GM19395 (cell line): Measurements from ENCODE around the gene PHACTR1.

Experiments
- ATAC-seq: cut with Tn5 transposase; IDR thresholded peaks from one replicate; pipeline ENCODE4 v1.9.1; 2021; ENCODE audit warnings: mild to moderate bottlenecking, moderate library complexity; ENCODE audit not compliant: unreplicated experiment

Gene PHACTR1

DNA sequence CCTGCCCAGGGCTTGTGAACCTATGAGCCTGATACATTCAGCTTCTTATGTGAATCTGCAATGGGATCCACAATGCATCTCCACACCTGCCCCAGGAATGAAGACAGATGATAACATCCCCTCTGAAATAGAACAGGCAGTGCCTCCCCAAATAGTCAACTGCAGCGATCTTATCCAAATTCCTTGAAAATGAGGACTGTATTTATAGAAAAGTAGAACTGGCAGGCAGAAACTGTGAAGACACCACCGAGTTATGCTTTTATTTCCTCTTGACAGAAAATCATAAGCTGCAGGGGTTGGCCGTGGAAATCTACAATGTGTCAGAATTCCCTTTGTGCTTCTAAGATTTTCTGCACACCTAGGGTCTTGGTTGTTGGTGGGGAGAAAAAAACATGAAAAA lies 341.5 kb downstream of the PHACTR1 start:
- no peak for ATAC-seq

DNA sequence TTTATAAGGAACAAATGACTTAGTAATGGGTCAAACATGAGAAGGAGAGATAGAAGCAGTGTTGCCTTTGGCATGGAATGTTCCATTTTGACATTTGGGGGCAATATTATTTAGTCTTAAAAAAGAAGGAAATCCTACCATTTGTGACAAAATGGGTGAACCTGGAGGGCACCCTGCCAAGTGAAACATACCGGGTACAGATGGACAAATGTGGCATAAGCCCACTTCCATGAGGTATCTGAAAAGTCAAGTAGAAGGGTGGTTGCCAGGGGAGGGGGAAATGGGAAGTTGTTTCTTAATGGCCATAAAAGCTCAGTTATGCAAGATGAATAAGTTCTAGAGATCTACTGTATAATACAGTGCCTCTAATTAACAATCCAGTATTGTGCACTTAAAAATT lies 342.5 kb downstream of the PHACTR1 start:
- ATAC-seq, result no peak

DNA sequence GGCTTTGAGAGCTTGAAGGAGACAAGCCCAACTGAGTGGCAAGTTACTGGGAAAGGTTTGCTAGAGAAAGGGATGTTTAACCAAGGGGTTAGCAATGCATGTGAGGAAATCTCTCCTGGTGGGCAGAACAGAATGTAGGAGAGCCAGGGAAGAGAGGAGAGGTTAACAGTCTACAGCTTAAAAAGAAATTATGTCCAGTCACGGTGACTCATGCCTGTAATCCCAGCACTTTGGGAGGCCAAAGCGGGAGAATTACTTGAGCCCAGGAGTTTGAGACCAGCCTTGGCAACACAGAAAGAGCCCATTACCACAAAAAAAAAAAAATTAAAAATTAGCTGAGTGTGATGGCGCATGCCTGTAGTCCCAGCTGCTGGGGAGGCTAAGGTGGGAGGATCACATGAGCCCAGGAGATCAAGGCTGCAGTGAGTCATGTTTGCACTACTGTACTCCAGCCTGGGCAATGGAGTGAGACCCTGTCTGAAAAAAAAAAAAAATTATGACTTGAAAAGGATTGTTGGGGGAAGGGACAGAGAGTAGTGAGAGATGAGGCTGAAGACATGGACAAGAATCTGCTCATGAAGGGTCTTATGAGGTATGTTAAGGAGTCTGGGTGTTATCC lies 346.8 kb downstream of the PHACTR1 start:
- no peak for ATAC-seq

DNA sequence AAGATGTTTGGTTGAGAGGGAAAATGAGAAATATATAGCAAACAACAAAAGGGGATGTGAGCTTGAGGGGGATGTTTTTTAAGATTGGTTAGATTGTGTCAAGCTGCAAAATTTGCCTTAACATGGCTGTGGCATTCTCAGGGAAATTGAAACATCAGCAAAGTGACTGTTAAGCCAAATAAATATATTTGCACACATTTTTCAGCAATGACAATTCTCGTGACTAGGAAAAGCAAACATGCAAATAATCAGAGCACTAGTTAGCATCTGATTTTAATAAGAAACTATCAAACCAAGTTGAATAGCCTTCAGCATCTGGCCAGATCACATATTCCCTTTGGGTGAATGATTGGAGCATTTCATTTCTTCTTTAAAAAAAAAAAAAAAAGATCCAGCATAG lies 349.0 kb downstream of the PHACTR1 start:
- ATAC-seq, result no peak

DNA sequence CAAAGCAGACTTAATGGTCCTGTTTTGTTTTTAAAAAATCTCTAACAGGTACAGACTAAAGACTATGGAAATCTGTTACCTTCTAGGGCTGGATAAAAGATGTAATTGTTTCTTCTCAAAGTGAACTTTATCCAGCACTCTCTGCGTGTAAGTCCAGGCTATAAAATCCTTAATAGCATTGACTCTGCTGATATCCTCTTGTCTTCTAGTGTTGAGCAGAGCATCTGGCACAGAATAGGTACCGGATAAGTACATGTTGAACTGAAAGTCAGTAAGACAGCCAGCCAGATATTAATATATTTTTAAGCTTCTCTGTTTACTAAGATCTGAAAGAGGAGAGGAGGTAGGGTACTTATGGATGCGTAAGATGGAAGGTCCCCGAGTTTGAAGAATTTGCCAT lies 349.5 kb downstream of the PHACTR1 start:
- no peak for ATAC-seq

DNA sequence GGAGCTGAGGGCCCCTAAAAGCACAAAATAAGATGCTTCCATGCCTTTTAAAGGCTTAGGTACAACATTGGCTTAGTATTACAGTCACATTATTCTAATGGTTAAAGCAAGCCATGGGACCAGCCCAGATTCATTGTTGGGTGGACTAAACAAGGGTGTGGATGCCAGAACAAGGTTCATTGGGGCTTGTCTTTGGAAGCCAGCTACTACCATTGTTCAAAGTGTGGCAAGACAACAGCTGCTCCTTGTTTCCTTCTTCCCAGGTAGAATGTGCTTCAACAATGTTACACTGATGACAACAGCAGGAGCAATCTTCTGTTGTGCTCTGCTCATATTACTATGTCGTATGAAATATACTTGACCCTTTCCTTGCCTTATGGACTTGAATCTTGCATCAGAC lies 350.3 kb downstream of the PHACTR1 start:
- ATAC-seq, result no peak

DNA sequence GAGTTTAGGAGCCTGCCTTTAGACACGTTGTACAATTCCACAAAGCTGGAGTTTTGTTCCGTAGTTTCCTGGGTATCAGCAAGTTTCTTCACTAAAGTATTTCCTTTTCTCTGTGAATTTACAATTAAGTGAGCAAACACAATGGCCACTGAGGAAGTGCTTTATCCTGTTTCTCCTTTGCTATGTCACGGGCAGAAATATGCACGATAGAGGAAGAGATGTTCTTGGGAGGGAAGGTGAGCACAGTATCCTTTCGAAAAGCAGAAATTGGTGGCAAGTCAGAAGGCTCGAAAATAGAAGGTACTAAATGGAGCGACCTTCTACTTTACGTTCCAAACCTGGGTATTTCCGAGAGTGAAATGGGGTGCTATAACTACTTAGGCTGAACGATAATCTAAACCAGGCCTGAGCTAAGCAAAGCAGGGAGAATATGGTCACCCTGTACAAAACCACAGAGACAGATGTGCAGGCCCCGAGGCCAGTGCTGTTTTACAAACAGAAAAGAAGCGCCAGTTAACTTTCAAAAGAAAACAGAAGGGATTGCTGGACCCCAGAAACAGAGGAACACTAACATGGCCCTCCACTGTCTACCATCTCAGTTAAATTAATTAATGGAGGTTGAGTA lies 352.1 kb downstream of the PHACTR1 start:
- ATAC-seq, result no peak

DNA sequence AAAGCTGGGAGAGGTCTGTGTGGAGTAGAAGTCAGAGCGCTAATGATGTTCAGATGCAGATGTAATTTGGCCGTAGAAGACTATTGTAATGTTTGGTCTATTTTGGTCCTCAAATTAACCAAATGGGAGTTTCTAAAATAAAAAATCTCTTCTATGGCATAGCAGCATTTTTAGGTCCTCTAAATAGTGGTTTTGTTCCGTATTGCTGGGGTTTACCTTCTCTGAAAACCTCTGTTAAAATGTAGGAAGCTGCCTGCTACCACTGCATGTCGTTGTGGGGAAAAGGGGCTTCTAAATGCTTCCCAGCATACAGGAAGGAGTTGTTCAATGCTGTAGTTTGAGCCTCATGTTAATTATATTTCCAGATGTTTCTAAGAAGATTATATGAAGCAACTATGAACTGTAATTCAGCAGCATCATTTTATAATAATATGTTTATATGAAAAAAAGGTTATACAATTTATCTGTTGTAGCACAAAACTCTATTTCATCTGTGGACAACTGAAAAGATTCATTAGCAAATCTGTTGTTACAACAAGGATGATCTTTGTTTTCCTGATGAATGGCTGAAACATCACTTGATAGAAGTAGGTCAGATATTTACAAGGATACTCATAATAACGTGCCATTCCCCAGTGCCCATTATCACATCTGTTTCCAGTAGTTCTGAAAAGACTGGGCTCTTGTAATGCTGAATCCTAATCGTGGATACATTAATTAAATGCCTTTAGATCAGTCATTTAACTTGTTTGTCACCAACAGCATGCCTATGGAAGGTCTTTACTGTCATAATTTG lies 355.2 kb downstream of the PHACTR1 start:
- ATAC-seq, result no peak

DNA sequence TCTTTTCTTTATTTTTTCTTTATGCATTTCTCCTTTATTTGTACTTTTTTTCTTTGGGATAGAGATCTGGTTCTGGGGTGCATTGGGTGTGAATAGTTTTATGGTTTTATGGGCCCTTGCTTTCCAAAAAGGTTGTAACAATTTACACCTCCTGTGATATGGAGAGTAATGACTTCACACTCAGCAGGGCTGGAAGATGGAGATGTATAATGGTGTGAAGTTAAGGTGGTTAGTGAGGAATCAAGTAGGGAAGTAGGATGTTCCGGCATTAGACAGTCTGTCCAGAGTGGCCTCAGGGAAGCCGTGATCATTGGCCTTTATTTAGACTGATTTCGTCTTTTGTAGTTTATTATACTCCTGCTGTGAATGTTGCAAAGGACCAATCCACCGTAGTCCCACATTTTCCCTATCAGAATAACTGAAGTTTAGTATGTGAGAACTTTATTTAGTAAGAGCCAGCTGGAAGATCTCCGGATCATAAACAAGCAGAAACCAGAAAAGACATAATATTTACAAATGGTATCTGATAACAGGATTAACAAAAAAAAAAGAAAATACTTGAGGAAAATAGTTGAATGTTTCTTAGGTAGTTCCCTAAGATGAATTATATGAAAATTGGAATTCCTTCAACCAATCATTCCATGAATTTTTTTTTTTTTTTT lies 356.2 kb downstream of the PHACTR1 start:
- no peak for ATAC-seq

DNA sequence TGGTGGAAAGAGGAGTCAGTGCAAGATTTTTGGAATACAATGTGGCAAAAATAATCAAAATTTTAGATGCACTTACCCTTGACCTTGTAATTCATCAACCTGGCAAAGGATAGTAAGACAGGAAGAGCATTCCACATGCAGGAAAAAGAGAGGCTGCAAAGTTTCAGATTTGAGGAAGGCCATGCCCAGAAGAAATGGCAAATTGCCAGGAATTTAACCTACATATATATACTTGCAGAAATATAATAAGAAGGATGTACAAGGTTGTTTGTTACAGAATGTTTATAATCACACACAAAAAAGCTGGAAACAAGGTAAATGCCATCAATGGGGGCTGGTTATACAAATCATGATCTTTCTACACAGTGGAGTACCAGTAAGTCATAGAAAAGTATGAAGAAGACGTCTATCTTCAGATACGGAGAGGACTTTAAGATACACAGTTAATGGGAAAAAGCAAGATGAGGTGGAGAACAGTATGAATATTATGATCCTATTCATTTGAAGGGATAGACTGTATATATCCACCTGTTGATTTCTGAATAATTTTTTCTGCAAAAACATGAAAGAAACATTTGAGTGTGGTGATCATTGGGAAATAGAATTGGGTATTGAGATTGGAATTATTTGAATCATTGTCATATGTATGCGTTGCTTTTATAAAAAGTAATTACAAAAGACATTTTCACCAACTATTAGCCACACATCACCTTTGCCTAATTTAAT lies 358.0 kb downstream of the PHACTR1 start:
- no peak for ATAC-seq

DNA sequence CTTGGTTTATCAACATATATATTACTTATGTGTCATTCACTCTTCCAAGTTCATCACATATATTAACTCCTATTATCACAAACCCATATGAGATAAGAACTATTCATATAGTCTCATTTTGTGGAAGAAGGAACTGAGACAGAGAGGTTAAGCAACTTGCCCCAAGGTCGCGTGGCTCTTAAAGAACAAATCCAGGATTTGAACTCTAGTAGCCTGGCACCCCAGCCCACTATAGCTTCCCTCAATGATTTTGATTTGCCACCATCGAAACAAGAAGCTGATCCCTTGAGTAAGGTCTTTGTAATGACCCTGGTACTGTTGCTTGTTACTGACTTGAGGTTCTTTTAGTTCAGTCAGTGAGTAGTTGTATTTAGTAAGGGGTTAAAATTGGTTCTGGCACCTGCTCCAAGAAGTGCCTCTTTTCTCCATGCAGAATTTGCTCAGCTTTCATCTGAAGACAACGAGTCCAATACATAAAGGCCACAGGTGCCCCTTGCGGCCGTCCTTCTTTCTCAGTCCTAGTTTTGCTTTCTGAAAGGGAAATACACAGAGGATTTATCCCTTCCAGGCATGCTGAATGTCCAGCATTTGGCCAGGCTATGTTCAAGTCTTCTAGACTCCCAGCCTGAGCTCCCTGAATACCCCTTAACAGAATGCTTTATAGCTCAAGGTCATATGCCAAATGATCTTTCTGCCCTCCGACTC lies 358.7 kb downstream of the PHACTR1 start:
- no peak for ATAC-seq

DNA sequence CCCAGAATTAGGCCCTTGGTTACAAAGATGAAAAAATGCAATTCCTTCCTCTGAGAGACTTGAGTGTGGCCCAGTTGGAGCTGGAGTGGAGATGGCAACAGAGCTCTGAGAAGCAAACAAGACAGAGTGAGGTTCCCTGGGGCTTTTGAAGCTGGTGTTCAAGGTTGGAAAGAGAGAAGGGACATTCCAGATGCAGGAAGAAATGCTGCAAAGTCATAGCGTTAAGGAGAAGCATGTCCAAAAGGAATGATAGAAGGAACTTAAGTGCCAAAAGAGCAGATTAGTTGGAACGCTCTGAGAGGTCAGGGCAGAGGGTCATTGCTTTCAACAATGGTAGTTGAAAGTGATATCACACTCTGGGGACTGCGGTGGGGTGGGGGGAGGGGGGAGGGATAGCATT lies 360.0 kb downstream of the PHACTR1 start:
- no peak for ATAC-seq

DNA sequence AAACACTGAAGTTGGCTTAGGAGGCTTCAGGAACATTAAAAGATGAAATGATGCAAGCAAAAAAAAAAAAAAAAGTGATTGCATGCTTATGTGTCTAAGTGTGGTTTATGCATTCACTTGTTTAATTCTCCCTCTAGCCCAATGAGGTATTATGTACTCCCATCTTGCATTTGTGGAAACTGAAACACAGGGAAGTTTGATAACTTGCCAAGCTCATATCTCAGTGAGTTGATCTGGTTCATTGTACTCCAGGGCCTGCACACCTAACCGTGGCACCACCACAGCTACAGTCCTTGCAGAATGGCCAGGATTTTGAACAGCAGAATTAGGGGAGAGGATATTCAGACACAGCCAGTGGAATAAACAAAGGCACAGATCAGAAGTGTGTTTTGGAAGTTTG lies 360.6 kb downstream of the PHACTR1 start:
- ATAC-seq, result no peak

DNA sequence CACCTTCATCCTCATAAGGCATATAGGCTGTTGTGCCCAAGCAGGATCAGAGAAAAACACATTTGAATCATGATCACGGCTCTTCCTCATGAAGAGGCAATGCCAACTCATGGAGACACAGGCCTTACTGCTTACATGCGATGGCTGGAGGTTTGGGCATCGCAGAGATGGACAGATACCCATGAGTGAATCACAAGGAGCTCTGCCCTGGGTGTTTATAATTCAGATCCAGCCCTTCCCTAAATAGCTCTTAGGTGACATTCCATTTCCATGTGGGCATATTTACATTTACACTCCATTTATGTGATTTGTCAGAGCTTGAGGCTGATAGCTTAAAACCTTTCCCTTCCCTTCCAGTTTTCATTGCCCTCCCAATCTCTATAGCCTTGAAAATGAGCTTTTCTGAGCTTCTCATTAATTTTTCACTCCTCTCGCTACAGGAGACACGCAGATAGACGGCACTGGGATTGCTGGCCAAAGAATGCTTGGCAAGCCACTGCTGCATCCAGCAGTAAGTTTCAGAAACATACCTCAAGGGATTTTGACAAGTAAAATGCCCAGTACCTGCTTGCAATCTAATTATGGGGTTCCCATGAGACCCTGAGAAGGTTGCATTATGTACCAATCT lies 362.6 kb downstream of the PHACTR1 start:
- ATAC-seq, result no peak

DNA sequence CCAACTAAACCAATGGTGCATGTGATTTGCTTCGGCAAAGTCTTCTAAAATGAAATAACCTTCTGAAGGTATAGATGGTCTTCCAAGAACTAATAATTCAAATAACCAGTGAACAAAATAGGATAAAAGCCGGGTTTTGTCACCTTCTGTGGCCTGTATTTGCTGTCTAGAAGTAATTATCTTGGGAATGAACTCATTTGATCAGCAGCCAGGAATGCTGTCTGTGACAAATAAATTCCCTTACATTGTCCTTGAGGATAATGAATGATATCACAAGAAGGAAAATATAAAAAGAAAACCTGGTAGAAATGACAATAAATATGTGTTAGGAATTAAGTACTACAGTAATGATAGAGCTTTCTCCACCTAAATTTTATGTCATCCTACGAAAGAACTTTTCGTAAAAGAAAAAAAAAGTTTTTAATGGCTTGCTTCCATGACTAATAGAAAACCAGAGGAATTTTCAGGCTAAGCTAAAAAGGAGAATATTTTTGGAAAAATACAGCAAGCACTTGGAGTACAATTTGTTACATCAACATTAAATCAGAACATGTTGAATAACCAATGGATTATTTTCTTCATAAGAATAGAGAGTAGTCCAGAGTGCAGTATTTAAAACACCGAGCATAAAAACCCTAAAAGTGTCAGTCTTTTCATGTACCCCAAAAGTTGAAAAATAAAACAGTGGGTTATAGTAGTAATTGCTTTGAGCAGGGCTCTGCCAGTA lies 364.1 kb downstream of the PHACTR1 start:
- no peak for ATAC-seq

DNA sequence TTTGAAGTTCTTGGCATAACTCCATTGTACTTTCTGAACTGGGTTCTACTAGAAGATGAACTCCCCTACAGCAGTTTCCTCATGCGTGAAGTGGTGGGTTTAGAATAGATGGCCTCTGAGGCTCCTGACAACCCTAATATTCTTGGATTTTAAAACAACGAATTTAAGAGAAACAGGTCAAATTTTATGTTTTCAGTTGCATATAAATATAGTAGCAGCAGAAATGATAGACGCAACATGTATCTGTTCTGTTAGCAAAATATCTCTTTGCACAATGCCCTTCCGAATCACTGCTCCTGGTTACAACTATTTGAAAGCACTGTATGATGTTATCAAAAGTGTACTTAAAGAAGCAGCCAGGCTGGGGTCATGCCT lies 364.6 kb downstream of the PHACTR1 start:
- no peak for ATAC-seq

DNA sequence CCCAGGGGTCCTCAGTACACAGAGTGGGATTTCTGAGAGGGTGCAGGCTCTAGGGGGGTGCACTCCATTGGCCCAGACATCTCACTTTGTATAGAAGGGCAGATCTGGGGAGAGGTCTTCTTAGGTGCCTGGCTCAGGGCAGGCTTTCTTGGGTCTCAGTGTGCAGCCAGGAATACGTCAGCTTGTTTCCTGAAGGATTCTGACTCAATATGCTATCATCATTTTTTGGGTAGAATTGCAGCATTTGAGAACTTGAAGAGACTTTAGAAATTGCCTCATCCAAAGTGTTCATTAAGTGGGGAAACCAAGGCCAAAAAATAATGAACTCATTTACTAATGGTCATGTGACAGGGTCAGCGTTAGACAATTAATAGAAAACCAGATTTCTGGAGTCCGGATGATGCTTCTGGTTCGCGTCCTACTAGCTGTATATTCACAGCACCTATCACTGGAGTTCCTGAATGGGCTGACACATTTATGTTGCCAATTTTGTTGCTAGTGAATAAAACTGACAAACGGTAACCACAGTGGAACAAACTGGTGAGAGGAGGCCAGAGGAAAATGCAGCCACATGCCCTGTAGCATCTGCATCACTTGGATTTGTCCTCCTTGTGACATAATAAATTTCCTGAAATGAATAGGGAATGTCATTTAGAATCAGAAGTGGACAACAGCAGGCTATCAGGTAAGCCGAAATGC lies 372.9 kb downstream of the PHACTR1 start:
- ATAC-seq, result no peak

DNA sequence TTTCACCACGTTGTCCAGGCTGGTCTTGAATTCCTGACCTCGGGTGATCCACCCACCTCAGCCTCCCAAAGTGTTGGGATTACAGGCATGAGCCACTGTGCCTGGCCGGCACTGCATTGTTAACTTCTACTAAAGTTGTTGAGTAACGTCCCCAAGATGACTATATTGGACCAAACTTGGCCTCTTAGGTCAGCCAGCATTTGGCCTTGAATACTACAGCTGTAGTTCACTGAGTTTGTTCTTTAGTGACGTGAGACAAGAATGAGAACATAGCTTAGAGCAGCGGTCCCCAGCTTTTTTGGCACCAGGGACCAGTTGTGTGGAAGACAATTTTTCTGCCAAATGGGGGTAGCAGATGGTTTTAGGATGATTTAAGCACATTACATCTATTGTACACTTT lies 374.6 kb downstream of the PHACTR1 start:
- no peak for ATAC-seq
